ENCODE results near the gene DDA1. TPM values are rescaled to one million over a fixed set of nuclear protein-coding genes. Genes with fewer than 3 reads are reported as not detected.
A peak's percentile ranks its signal among the peaks of the same experiment; 100 is the strongest.

The DDA1 gene
- total and polyA plus RNA-seq, 10 of the 15 experiments (the other 5 are each of a cell fraction or from before 2014, with no cell fraction given), result 0.76 to 71.0 (median 39.4) TPM

- peak; percentile 94 for TF ChIP-seq RUNX3 (IDR thresholded peaks at IDR 0.05; ENCODE audit: low read length)
- TF ChIP-seq ZNF217 (IDR thresholded peaks at IDR 0.05), result peak; percentile 48; the same call in 1 of the 2 replicates
- 0 out of 3 replicates have a peak, but pooled peaks of 1 of the 2 experiments have one; percentile 40 for TF ChIP-seq EGR1 (IDR thresholded peaks at IDR 0.05; ENCODE audit: borderline replicate concordance in 1 of 2, low read depth in 2 of 2, low read length in 2 of 2)
- peak; percentile 93 to 96 for TF ChIP-seq IKZF2 (IDR thresholded peaks at IDR 0.05)
- TF ChIP-seq IRF5 (IDR thresholded peaks at IDR 0.05; ENCODE audit: borderline replicate concordance), result no peak
- peak; percentile 81 for TF ChIP-seq ATF7 (IDR thresholded peaks at IDR 0.05; ENCODE audit: low read depth)
- TF ChIP-seq GABPA (IDR thresholded peaks at IDR 0.05; ENCODE audit: low read depth), result no peak
- TF ChIP-seq NR2F1 (conservative IDR thresholded peaks at IDR 0.05), result peak; percentile 60; the same call in 1 of the 2 replicates
- peak; percentile 83 for TF ChIP-seq NFIC (IDR thresholded peaks at IDR 0.05; ENCODE audit: low read depth, low read length)
- peak; percentile 91 for TF ChIP-seq TCF12 (IDR thresholded peaks at IDR 0.05; ENCODE audit: low read depth, low read length)
- TF ChIP-seq POU2F2 (IDR thresholded peaks at IDR 0.05; ENCODE audit: borderline replicate concordance, low read depth, low read length), result peak; percentile 96; the same call in 2 of the 3 replicates
- no peak for TF ChIP-seq FOXK2 (IDR thresholded peaks at IDR 0.05)
- peak; percentile 92 for TF ChIP-seq RELB (IDR thresholded peaks at IDR 0.05; ENCODE audit: low read depth)
- peak; percentile 95 for TF ChIP-seq IKZF1 (conservative IDR thresholded peaks at IDR 0.05)
- peak; percentile 75; the same call in 1 of the 2 replicates for TF ChIP-seq TCF3 (IDR thresholded peaks at IDR 0.05; ENCODE audit: borderline replicate concordance, insufficient read depth, low read depth, low read length)
- TF ChIP-seq ZBED1 (IDR thresholded peaks at IDR 0.05; ENCODE audit: borderline replicate concordance), result peak; percentile 46; the same call in 1 of the 2 replicates
- TF ChIP-seq IRF4 (IDR thresholded peaks at IDR 0.05; ENCODE audit: low read depth, low read length), result peak; percentile 24; the same call in 1 of the 2 replicates
- TF ChIP-seq ZSCAN29 (IDR thresholded peaks at IDR 0.05), result no peak
- peak; percentile 76 for TF ChIP-seq CBFB (IDR thresholded peaks at IDR 0.05; ENCODE audit: low read depth)
- peak; percentile 90 for TF ChIP-seq MLLT1 (IDR thresholded peaks at IDR 0.05)
These were observed 60.7 kb downstream of the DDA1 start (continued) for GRCh38 chr19:17370026-17370587.

All from GM12878 (cell line).